Testis (tissue), 3 donors: Measurements from ENCODE around the gene NPR2. TPM values are rescaled to one million over a fixed set of nuclear protein-coding genes. Genes with fewer than 3 reads are reported as not detected.
A peak's percentile ranks its signal among the peaks of the same experiment; 100 is the strongest.

ENCODE experiments used
- DNase-seq: peaks from one replicate; pipeline ENCODE4 v3.0.0-alpha.2; 2019
- H3K27ac ChIP-seq, 2 donors: fragments of 200-600 bp; sonication (generic); one replicate each; pipeline ENCODE4 v1.5.1; 2019
- H3K27me3 ChIP-seq: fragments of 200-600 bp; sonication (generic); one replicate; pipeline ENCODE4 v1.5.1; 2019
- H3K36me3 ChIP-seq: fragments of 200-600 bp; sonication (generic); one replicate; pipeline ENCODE4 v1.5.1; 2017; ENCODE audit warnings: low read depth; ENCODE audit errors: missing control alignments
- H3K4me1 ChIP-seq: fragments of 200-600 bp; sonication (generic); one replicate; pipeline ENCODE4 v1.5.1; 2019
- H3K4me3 ChIP-seq, 2 donors: fragments of 200-600 bp; sonication (generic); one replicate each; pipeline ENCODE4 v1.5.1; 2017 to 2019
- H3K9me3 ChIP-seq: fragments of 200-600 bp; sonication (generic); one replicate; pipeline ENCODE4 v1.5.1; 2017
- POLR2A ChIP-seq: fragments of 450-650 bp; IDR thresholded peaks from one replicate; pipeline ENCODE4 v1.6.1; 2017; ENCODE audit warnings: antibody characterized with exemption, mild to moderate bottlenecking, moderate library complexity
- WGBS, 2 donors: methylation state at CpG; one replicate each; pipeline ENCODE4 v1.1.5; 2018; 5-methylcytosine and 5-hydroxymethylcytosine counted together
- intact Hi-C: fragments of 100-400 bp; cut with DNase I; formaldehyde crosslinking; loops from one replicate; pipeline ENCODE4 v1.15.1; 2023; ENCODE audit warnings: low total_unique reads
- polyA plus RNA-seq: library from polyadenylated mRNA; stranded (reverse); fragments of 350-450 nt; fragmentation: Illumina TruSeq; extraction: RNeasy Lipid Tissue Mini Kit (QIAGEN cat#74804); gene quantifications from one replicate; pipeline ENCODE4 v1.2.3, GENCODE V29; 2014; ENCODE audit warnings: low read depth, low replicate concordance; ENCODE audit not compliant: insufficient read depth
- total RNA-seq, 2 donors: library from RNA; depleted of rRNA; stranded (reverse); fragments of >200 nt; gene quantifications; one replicate each; pipeline ENCODE4 v1.2.3, GENCODE V29; 2016
- TF ChIP-seq, protein P1 (sequence below), 3 experiments: fragments of 450-650 bp in 2 of 3; fragments of 200-600 bp in 1 of 3; sonication (generic) in 1 of 3; IDR thresholded peaks; one replicate each; pipeline ENCODE4 v1.5.1; 2016 to 2019; ENCODE audit warnings: antibody characterized with exemption in 3 of 3, mild to moderate bottlenecking in 2 of 3, moderate library complexity in 1 of 3

The NPR2 gene
- total and polyA plus RNA-seq, 3 donors from 2014 or later = 16.1 to 23.4 (median 18.5) TPM

DNA sequence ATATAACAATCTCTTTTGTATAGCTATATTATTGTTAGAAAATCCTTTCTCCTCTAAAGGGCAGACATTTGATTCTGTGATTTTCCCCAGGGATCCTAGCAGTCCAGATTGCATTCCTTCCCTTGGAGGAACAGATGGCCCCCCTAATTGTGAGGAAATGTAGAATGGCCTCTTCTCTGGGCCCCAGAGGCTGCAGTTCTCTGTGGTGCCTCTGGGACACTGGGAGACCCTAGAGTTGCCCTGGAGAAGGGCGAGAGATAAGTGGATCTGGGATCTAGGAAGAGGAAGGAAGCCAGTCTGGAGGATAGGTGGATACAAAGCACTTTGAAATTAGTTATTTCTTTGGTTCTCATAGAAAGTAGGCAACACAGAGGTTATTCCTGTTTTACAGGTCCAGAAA, 25.3 kb downstream of the NPR2 start:
- H3K36me3 ChIP-seq = no peaks in the 10 kb centered on the region
- no peak for DNase-seq
- H3K9me3 ChIP-seq = no peaks in the 10 kb centered on the region
- TF ChIP-seq, protein P1, sequence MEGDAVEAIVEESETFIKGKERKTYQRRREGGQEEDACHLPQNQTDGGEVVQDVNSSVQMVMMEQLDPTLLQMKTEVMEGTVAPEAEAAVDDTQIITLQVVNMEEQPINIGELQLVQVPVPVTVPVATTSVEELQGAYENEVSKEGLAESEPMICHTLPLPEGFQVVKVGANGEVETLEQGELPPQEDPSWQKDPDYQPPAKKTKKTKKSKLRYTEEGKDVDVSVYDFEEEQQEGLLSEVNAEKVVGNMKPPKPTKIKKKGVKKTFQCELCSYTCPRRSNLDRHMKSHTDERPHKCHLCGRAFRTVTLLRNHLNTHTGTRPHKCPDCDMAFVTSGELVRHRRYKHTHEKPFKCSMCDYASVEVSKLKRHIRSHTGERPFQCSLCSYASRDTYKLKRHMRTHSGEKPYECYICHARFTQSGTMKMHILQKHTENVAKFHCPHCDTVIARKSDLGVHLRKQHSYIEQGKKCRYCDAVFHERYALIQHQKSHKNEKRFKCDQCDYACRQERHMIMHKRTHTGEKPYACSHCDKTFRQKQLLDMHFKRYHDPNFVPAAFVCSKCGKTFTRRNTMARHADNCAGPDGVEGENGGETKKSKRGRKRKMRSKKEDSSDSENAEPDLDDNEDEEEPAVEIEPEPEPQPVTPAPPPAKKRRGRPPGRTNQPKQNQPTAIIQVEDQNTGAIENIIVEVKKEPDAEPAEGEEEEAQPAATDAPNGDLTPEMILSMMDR (IDR thresholded peaks at IDR 0.05) = no peak
- no peak for TF ChIP-seq POLR2A
- no peak overlapping the region for H3K27ac ChIP-seq
- H3K4me3 ChIP-seq = no peak overlapping the region
- 50 to 72% methylated on average over 1 of the region's 1 CpG for WGBS, 2 donors
- intact Hi-C loops = loop anchor here (10.0 kb wide), 1 partner anchor 82 kb away; the partner anchor contains the start of genes CREB3 and TLN1
- peaks cover 20% of the 10 kb centered on the region for H3K4me1 ChIP-seq
- H3K27me3 ChIP-seq = no peaks in the 10 kb centered on the region

DNA sequence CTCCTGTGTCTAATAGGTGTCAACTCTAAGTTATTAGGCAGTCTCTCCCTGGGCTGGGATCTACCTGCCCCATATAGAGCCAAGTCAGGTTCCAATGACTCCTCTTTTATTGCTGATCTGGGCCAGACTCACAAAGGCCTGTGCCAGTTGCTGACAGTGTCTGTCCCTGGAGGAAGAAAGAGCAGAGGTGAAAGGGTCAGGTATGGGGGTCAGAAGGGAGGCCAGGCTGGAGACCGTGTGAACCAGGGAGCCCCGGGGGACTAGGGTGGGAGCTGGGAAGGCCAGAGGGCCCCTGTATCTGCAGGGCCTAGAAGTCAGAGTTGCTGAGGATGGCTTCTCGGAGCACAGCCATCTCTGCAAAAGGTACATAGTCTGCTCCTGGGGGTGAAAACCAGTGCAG, 26.9 kb downstream of the NPR2 start:
- 80 to 82% methylated on average over 3 of the region's 3 CpGs for WGBS, 2 donors
- Histone ChIP-seq H3K4me3 (no peak overlapping the region), H3K9me3 (no peaks in the 10 kb centered on the region), H3K4me1 (peaks cover 9% of the 10 kb centered on the region), H3K36me3 (no peaks in the 10 kb centered on the region), H3K27ac (no peak overlapping the region), H3K27me3 (no peaks in the 10 kb centered on the region)
- intact Hi-C loops = loop anchor here (10.0 kb wide), 1 partner anchor 84 kb away; the partner anchor contains the start of genes CREB3 and TLN1
- no peak for DNase-seq
- no peak for TF ChIP-seq POLR2A
- TF ChIP-seq, protein P1 (IDR thresholded peaks at IDR 0.05) = no peak

DNA sequence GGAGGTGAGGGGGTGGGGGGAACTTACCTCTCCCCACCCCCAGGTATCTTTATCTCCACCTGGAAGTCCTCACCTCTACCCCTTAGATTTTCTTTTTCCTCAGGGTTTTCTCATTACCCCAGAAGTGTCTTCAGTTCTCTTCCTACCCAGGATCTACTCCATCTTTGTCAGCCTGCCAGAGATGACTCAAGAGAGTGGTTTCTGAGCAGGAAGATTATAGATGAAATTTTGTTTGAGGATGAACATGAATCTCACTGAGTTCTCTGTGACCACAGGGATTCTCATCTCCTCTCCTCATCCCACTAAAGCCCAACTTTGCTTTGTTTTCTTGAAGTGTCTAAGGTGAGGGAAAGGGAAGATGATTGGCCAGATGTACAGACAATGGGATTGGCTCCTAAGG, 28.7 kb downstream of the NPR2 start:
- Histone ChIP-seq H3K27ac (no peak overlapping the region), H3K9me3 (no peaks in the 10 kb centered on the region), H3K27me3 (no peaks in the 10 kb centered on the region), H3K36me3 (no peaks in the 10 kb centered on the region), H3K4me3 (no peak overlapping the region), H3K4me1 (no peaks in the 10 kb centered on the region)
- DNase-seq = no peak
- TF ChIP-seq POLR2A = no peak
- TF ChIP-seq, protein P1 (IDR thresholded peaks at IDR 0.05) = no peak
- intact Hi-C loops = no loop called here

DNA sequence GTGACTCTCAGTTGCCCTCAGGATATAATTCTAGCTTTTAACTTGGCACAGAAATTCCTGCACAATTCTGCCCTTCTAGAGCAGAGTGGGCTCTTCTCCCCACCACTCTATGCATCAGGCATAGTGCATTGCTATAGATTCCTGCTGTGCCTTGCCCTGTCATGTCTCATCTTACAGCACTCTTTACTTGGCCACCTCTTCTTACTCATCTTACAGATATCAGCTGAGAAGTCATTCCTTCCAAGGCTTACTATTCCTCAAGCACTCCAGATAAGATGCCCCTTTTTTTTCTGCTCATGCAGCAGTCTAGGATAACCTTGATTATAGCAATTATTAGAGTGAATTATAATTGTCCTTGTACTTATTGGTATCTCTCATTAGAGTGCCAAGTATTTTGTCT, 31.5 kb downstream of the NPR2 start:
- TF ChIP-seq POLR2A = no peak
- TF ChIP-seq, protein P1 (IDR thresholded peaks at IDR 0.05) = no peak
- H3K9me3 ChIP-seq = no peaks in the 10 kb centered on the region
- H3K4me3 ChIP-seq = no peak overlapping the region
- no peaks in the 10 kb centered on the region for H3K36me3 ChIP-seq
- no peaks in the 10 kb centered on the region for H3K27me3 ChIP-seq
- no peaks in the 10 kb centered on the region for H3K4me1 ChIP-seq
- no peak overlapping the region for H3K27ac ChIP-seq
- no peak for DNase-seq
- intact Hi-C loops = no loop called here

DNA sequence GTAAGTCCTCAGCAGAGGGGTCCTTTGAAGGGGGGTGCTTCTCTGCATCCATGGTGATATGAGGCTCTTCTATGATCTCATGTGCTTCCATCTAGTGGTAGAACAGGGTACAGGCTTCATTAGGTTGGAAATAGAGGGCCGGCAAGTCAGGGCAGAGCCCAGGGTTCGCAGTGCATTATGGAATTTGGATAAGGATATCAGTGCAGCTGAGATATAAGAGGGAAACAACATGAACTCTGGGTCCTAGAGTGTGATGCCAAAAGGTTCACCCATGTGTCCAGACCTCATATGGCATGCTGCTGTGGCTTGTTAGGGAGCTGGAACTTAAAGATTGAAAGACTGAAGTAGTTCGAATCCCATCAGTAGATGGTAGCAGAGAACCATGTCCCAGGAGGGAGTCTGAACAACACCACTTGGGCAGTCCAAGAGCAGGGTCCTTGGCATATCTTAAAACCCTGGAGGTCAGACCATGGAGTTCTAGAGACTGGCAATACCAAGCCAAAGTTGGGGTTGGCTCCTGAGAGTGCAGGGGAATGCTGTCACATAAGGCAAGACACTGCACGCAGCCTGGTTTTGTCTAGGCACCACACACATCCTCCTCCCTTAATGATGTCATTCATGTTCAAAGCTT, 34.8 kb downstream of the NPR2 start:
- no peak for TF ChIP-seq POLR2A
- TF ChIP-seq, protein P1 (IDR thresholded peaks at IDR 0.05) = peak; percentile 60 to 74 (median 64)

More for the DNA sequence above, 34.8 kb downstream of the NPR2 start:
- Histone ChIP-seq H3K4me1 (peaks cover 12% of the 10 kb centered on the region), H3K27ac (no peak overlapping the region), H3K36me3 (no peaks in the 10 kb centered on the region), H3K27me3 (no peaks in the 10 kb centered on the region), H3K4me3 (no peak overlapping the region), H3K9me3 (no peaks in the 10 kb centered on the region)
- intact Hi-C loops = no loop called here
- peak; percentile 46 for DNase-seq
- WGBS, 2 donors = 32 to 44% methylated on average over 4 of the region's 4 CpGs
